ENCODE results near the gene TPCN1.

Gene TPCN1

GRCh38 chr12:113318046-113318656 is 96.9 kb downstream of the TPCN1 start:
- DNase-seq: no peak

DNA sequence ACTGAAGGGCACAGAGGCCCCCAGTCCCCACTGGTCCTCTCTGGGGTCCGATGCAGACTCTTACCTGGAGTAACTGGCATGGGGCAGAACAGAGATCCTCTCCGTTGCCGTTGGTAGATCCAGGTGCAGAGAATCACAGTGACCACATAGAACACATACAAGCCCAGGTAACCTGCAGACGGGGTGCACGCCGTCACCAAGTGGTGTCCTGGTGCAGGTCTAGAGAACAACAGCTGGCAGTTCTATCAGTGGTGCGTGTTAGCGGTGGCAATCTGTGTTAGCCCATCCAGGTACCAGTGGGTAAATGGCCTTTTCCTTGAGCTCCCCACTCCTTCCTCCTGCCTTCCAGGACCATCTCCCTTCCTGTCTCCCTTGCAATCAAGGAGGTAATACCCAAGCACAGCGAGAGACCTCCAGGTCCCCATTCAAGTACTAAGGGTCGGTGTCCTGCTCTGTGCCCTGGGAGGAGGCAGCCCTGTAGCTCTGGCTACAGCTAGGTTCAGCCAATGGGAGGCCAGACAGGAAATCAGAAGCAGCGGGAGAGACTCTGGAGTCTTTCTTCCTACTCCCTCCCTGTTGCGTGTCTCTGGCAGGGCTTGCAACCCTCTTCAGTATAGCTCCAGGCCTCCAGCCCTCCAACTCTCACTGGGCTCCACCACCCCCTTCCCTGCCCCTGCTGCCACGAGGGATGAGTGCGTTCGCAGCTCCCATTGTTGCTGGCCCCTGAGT is 97.8 kb downstream of the TPCN1 start:
- DNase-seq: no peak

DNA sequence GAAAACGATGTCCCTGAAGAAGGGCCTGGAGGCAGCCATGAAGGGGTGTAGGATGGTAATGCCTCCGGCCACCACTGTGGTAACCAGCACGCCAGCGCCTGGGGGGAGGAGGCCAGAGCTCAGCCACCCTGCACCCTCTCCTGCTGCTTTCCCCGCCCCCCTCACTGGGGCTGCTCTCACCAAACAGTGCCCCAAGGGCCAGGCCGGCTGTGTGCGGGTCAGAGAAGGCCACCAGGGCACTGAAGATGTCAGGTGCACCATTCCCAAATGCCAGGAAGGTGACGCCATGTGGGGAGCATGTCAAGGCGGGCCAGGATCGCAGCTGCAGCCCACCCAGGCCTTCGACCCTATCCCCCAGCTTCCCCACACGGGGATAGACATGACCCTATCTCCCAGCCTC is 99.1 kb downstream of the TPCN1 start:
- DNase-seq: no peak

GRCh38 chr12:113322343-113322742 is 101.1 kb downstream of the TPCN1 start:
- DNase-seq: no peak

GRCh38 chr12:113325916-113326315 is 104.7 kb downstream of the TPCN1 start:
- no peak for DNase-seq

- no peak for DNase-seq
Measured at GRCh38 chr12:113326775-113327395, 105.6 kb downstream of the TPCN1 start.

DNA sequence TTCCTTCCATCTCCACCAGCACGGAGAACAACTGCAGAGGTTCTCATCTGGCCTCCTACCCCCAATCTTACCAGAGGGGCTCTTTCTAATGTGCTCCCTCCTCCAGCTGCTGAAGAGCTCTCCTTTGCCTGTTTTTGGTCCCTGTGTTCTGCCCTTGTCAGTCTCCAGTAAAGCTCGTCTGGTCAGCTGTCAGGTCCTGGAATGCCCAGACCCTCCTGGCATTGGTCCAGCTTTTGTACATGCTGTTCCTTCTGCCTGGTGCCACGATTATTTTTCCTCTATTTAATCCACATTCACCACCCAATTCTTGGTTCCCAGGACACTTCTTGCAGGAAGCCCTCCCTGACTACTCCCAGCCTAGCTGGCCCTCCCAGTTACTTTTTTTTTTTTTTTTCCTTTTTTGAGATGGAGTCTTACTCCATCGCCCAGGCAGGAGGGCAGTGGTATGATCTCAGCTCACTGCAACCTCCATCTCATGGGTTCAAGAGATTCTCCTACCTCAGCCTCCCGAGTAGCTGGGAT is 107.2 kb downstream of the TPCN1 start:
- no peak for DNase-seq

DNA sequence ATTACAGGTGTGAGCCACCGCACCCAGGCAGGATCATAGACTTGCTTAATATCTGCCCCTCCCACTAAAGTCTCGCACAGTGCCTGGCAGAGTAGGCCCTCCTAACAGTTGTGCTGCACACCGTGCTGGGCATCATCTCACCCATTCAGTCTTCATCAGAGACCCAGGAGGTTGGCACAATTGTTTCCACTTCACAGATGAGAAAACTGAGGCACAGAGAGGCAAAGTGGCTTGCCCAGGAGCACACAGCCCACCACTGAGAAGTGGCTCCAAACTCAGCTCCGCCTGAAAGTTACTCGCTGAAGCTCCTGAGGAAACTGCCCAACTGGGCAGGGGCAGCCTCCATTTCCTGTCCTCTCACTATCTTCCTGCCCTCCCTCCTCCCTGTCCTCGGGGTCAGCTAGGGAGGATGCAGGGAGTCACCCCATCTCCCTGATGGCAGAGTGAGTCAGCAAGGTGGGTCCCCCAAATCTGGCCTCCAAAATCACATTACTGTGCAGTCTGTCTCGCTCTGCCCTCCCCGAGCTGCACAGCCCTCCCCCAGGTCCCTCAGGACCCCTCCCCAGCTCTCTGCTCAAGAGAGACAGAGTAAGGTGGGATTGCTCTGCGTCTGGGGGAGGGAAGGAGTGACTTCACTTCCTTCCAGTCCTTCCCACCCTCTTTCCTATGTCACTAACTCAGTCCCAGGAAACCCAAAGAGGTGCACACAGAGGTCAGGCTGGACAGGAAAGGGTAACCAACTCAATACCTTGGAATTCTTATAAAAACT is 107.9 kb downstream of the TPCN1 start:
- no peak for DNase-seq

- no peak for DNase-seq
Measured at GRCh38 chr12:113329791-113330417, 108.6 kb downstream of the TPCN1 start.

DNA sequence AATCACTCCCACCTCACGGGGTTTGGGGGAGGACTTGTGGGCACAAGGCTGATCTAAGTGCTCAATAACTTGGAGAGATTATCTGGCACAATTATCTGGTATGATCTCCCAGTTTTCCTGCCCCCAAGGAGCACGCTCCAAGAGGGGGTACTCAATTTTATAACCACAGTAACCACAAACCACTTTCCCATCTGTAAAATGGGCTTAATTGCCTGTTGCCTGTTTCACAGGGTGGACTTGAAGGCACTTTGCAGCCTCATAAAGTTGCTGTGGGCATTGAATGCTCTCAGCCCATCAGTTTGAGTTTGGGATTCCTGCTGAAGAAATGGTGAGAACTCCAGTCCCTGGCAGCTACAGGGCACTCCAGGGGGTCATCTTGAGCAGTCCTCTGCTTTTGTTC is 109.2 kb downstream of the TPCN1 start:
- no peak for DNase-seq

GRCh38 chr12:113332688-113333417 is 111.6 kb downstream of the TPCN1 start:
- DNase-seq: no peak

DNA sequence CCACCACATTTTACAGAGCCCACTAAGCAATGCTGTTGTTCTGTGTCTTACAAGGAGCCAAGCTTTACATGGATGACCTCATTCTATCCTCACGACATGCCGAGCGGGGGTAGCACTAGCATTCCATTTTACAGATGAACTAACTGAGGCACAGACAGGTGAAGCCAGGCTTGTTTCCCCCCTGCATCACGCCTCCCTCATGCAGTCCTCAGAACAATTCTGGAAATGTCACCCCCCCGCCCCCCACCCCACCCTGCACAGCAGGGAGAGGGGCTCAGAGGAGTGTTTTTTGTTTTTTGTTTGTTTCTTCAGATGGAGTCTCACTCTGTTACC is 112.1 kb downstream of the TPCN1 start:
- no peak for DNase-seq

GRCh38 chr12:113333877-113334785 is 112.9 kb downstream of the TPCN1 start:
- DNase-seq: no peak

DNA sequence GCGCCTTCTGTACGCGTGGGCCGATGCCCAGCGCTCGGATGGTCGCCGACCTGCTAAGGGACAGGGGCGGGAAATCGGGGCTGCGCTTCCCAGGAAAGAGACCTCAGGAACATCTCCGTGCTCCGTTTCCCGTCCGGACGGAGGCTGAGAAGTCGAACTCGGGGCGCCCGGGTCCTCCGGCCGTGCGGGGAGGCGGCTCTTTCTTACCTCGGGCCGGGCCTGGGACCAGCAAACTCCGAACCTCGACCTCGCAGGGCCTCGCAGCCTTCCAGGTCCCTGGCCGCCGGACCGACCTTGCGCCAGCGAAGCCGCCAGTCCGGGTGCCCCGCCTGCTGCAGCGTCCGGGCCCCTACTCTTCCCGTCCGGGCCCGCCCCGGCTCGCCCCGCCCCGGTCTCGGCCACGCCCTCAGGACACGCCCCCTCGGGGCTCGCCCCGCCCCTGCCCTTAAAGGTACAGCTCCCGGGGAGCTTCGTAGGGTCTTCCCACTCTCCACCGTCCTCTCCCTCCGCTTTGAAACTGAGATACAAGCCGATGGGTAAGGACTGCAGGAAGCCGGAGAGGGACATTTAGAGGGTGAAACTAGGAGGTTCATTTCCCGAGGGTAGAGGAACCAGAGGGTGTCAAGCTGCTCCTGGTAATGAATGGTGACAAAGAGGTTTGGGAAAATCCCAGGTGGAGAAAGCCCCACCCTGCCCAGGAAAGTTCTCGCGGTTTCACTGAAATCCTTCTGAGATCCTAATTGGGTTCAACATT is 113.7 kb downstream of the TPCN1 start, which contains the start of gene SLC8B1:
TSS of gene SLC8B1 (minus strand) at position 324 of the 754 bp plus-strand sequence. CDS start 2,231 bp downstream, outside the sequence.
- peak; percentile 71 for DNase-seq

DNA sequence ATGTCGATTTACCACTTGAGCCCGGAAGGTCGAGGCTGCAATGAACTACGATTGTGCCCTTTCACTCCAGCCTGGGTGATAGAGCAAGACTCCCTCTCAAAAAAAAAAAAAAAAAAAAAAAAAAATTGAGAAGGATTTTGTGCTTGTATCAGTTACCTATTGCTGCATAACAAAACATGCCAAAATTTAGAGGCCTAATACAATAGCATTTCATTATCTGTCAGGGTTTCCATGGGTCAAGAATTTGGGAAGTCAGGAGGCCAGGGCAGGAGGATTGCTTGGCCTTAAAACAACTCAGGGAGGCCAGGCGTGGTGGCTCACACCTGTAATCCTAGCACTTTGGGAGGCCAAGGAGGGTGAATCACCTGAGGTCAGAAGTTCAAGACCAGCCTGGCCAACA is 118.3 kb downstream of the TPCN1 start:
- no peak for DNase-seq

- no peak for DNase-seq
Measured at GRCh38 chr12:113340061-113340460, 118.8 kb downstream of the TPCN1 start.

DNA sequence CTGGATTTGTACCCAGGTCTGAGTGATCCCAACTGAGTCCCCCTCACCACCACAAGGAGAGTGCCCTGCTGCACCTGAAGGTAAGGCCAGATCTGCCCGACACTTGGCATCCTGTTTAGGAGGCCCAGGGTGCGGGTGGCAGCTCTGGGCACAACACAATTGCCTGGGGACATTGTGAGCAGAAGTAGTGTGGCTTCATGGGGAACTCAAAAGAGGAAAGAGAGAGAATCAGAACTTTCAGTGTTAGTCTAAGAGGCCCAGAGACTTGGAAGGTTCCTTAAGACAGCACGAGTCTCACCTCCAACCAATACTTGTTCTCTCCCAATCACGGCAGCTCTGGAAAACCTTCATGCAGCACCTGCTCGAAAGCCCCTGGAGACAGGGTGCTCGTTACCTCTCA is 120.3 kb downstream of the TPCN1 start:
- no peak for DNase-seq

DNA sequence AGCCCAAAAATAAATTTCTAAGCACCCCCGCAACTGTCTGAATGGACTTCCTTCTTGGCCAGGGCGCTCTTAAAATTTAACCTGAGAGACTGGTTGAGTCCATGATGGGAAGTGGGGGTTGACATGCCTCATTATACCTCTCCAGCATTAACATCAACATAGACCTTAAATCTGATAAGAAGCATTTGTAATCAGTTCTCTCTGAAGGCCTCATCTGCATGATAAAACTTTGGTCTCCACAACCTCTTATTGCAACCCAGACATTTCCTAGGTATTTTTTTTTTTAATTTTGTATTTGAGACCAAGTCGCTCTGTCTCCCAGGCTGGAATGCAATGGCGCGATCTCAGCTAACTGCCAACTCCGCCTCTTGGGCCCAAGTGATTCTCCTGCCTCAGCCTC is 124.1 kb downstream of the TPCN1 start:
- DNase-seq: no peak

- no peak for DNase-seq
Measured at GRCh38 chr12:113346353-113346752, 125.1 kb downstream of the TPCN1 start.

GRCh38 chr12:113347107-113347506 is 125.8 kb downstream of the TPCN1 start:
- DNase-seq: no peak
